HCT116 (cell line): ENCODE results near the gene MYO1B. TPM values are rescaled to one million over a fixed set of nuclear protein-coding genes. Genes with fewer than 3 reads are reported as not detected.

Source experiments
- ATAC-seq: fragments of 200-7000 bp; cut with Tn5 transposase; 2 replicates; pipeline ENCODE4 v1.9.1; 2020; ENCODE audit warnings: mild to moderate bottlenecking, moderate library complexity
- BruUV-seq: library from RNA; stranded (reverse); fragments of 400-500 nt; replicated peaks from 2 replicates; lab custom pipeline; 2021; lab: Mats Ljungman, UMichigan
- CTCF ChIA-PET: fragments of 300-600 bp; sonication (Branson Sonifier 250); formaldehyde crosslinking; loops from one replicate; lab custom pipeline; 2021; ENCODE audit warnings: antibody characterized with exemption; lab: Charles Lee
- POLR2A ChIA-PET: fragments of 300-600, 350-600 bp; sonication (Branson Sonifier 250); formaldehyde crosslinking; loops from one replicate; lab custom pipeline; 2021; ENCODE audit warnings: antibody characterized with exemption; lab: Charles Lee
- RAD21 ChIA-PET, 2 experiments: fragments of 300-600 bp; sonication (Branson Sonifier 250); formaldehyde crosslinking; loops; one replicate each; lab custom pipeline; 2023; ENCODE audit warnings: low total read pairs in 2 of 2; ENCODE audit not compliant: uncharacterized antibody in 2 of 2, unreplicated experiment in 2 of 2, low non-redundant PET in 1 of 2; lab: Charles Lee
- DNase-seq: peaks from one replicate; pipeline ENCODE4 v3.0.0-alpha.2; 2010; ENCODE audit warnings: low read depth, low spot score
- H2AFZ ChIP-seq: fragments of 200-600 bp; shearing (Covaris generic), sonication (generic); 2 replicates; pipeline ENCODE4 v1.6.1; 2017; ENCODE audit warnings: low read depth, mixed run types, mixed read lengths, antibody characterized with exemption, low read length; ENCODE audit not compliant: poor library complexity, severe bottlenecking
- H3K27ac ChIP-seq: 2 replicates; pipeline ENCODE4 v1.5.1; 2012; ENCODE audit warnings: low read depth, low read length
- H3K27me3 ChIP-seq: fragments of 200-600 bp; sonication (generic); 2 replicates; pipeline ENCODE4 v1.6.1; 2016; ENCODE audit warnings: mixed run types, low read length, mixed read lengths; ENCODE audit not compliant: insufficient read depth
- H3K36me3 ChIP-seq, 2 experiments: fragments of 200-500 bp in 1 of 2; fragments of 200-600 bp in 1 of 2; sonication (Bioruptor generic) in 1 of 2; sonication (generic) in 1 of 2; 2 replicates each; pipeline versions ENCODE4 v1.5.1 to v1.6.1; 2014 to 2016; ENCODE audit warnings: low read length in 2 of 2, inconsistent platforms in 1 of 2, mixed read lengths in 1 of 2, mixed run types in 1 of 2; ENCODE audit not compliant: insufficient read depth in 2 of 2, control insufficient read depth in 1 of 2
- H3K4me1 ChIP-seq, 2 experiments: fragments of 200-600 bp in 1 of 2; sonication (generic) in 1 of 2; 2 replicates each; pipeline versions ENCODE4 v1.5.1 to v1.6.1; 2012 to 2017; ENCODE audit warnings: low read length in 2 of 2, inconsistent platforms in 1 of 2, mild to moderate bottlenecking in 1 of 2, mixed read lengths in 1 of 2, mixed run types in 1 of 2, moderate library complexity in 1 of 2; ENCODE audit not compliant: insufficient read depth in 2 of 2, control insufficient read depth in 1 of 2
- H3K4me2 ChIP-seq: fragments of 200-600 bp; sonication (generic); 2 replicates; pipeline ENCODE4 v1.6.1; 2017; ENCODE audit warnings: mixed run types, low read length, mixed read lengths
- H3K4me3 ChIP-seq, 2 experiments: fragments of 200-600 bp in 1 of 2; sonication (generic) in 1 of 2; replicated peaks in 1 of 2; 2 replicates each; pipeline ENCODE4 v1.5.1; 2011 to 2016; ENCODE audit warnings: low read length in 2 of 2, control low read depth in 1 of 2, low read depth in 1 of 2, mild to moderate bottlenecking in 1 of 2, mixed read lengths in 1 of 2, mixed run types in 1 of 2
- H3K79me2 ChIP-seq: fragments of 200-600 bp; sonication (generic); 2 replicates; pipeline ENCODE4 v1.6.1; 2017; ENCODE audit warnings: mild to moderate bottlenecking, mixed run types, low read length, moderate library complexity, mixed read lengths; ENCODE audit not compliant: insufficient read depth
- H3K9ac ChIP-seq: fragments of 200-600 bp; sonication (generic); 2 replicates; pipeline ENCODE4 v1.6.1; 2016; ENCODE audit warnings: low read length, mixed read lengths
- H3K9me2 ChIP-seq: fragments of 200-600 bp; sonication (generic), shearing (Covaris generic); 2 replicates; pipeline ENCODE4 v1.6.1; 2017; ENCODE audit warnings: mixed run types, mild to moderate bottlenecking, moderate library complexity; ENCODE audit not compliant: insufficient read depth
- H3K9me3 ChIP-seq, 2 experiments: fragments of 200-500 bp in 1 of 2; fragments of 200-600 bp in 1 of 2; sonication (Bioruptor generic) in 1 of 2; sonication (generic) in 1 of 2; 2 replicates each; pipeline ENCODE4 v1.6.1; 2014 to 2017; ENCODE audit warnings: low read length in 2 of 2, mixed read lengths in 2 of 2, inconsistent platforms in 1 of 2, low read depth in 1 of 2, mild to moderate bottlenecking in 1 of 2, mixed run types in 1 of 2, moderate library complexity in 1 of 2; ENCODE audit not compliant: control insufficient read depth in 1 of 2, insufficient read depth in 1 of 2
- H4K20me1 ChIP-seq: fragments of 200-600 bp; sonication (generic), shearing (Covaris generic); 2 replicates; pipeline ENCODE4 v1.6.1; 2017; ENCODE audit warnings: mixed run types, mild to moderate bottlenecking, moderate library complexity; ENCODE audit not compliant: insufficient read depth
- CBX3 ChIP-seq: IDR thresholded peaks from 2 replicates; pipeline ENCODE4 v1.6.1; 2012; ENCODE audit warnings: low read depth
- EGR1 ChIP-seq: IDR thresholded peaks from 2 replicates; pipeline ENCODE4 v1.6.1; 2012; ENCODE audit warnings: low read depth
- ELF1 ChIP-seq: IDR thresholded peaks from 2 replicates; pipeline ENCODE4 v1.6.1; 2012; ENCODE audit warnings: low read depth, borderline replicate concordance
- EZH2 ChIP-seq: fragments of 200-600 bp; sonication (generic); IDR thresholded peaks from 2 replicates; pipeline ENCODE4 v1.6.1; 2017; ENCODE audit warnings: antibody characterized with exemption, mixed run types
- JUND ChIP-seq: IDR thresholded peaks from 2 replicates; pipeline ENCODE4 v1.6.1; 2012
- REST ChIP-seq: IDR thresholded peaks from 2 replicates; pipeline ENCODE4 v1.6.1; 2012; ENCODE audit warnings: low read depth
- SIN3A ChIP-seq: IDR thresholded peaks from 2 replicates; pipeline ENCODE4 v1.6.1; 2012; ENCODE audit warnings: low read depth
- SP1 ChIP-seq: IDR thresholded peaks from 2 replicates; pipeline ENCODE4 v1.6.1; 2012; ENCODE audit warnings: low read depth
- SRF ChIP-seq: IDR thresholded peaks from 2 replicates; pipeline ENCODE4 v1.6.1; 2012; ENCODE audit warnings: low read depth
- TCF7L2 ChIP-seq: IDR thresholded peaks from 2 replicates; pipeline ENCODE4 v1.7.0; 2011; ENCODE audit warnings: borderline replicate concordance, inconsistent platforms; ENCODE audit not compliant: insufficient read depth, insufficient read length; ENCODE audit errors: extremely low read depth
- YY1 ChIP-seq: IDR thresholded peaks from 2 replicates; pipeline ENCODE4 v1.6.1; 2011; ENCODE audit warnings: low read length, low read depth, moderate library complexity, mild to moderate bottlenecking; ENCODE audit not compliant: insufficient replicate concordance; ENCODE audit errors: extremely low read depth
- ZNF274 ChIP-seq: fragments of 200-500 bp; sonication (Bioruptor generic); IDR thresholded peaks from 2 replicates; pipeline ENCODE4 v1.6.1; 2014; ENCODE audit warnings: mild to moderate bottlenecking, low read depth, low read length, inconsistent platforms
- intact Hi-C: fragments of 100-400 bp; cut with micrococcal nuclease; formaldehyde crosslinking; loops from 2 replicates; pipeline ENCODE4 v1.10.0; 2022
- total RNA-seq: library from RNA; stranded (reverse); gene quantifications from one replicate; pipeline ENCODE4 v1.2.1, GENCODE V29; 2021; ENCODE audit not compliant: unreplicated experiment
- TF ChIP-seq, protein P1 (sequence below), 3 experiments: fragments of 200-600 bp in 1 of 3; sonication (generic) in 1 of 3; IDR thresholded peaks in 2 of 3; conservative IDR thresholded peaks in 1 of 3; 2 replicates each; pipeline ENCODE4 v1.5.1; 2012 to 2017; ENCODE audit warnings: low read depth in 2 of 3, low read length in 2 of 3, antibody characterized with exemption in 1 of 3, borderline replicate concordance in 1 of 3, control low read depth in 1 of 3, mild to moderate bottlenecking in 1 of 3, mixed read lengths in 1 of 3, mixed run types in 1 of 3, moderate library complexity in 1 of 3; ENCODE audit not compliant: insufficient read depth in 1 of 3
- TF ChIP-seq, protein P2 (sequence below): IDR thresholded peaks from 2 replicates; pipeline ENCODE4 v1.6.1; 2012

The MYO1B gene
- total RNA-seq, 1 experiment from 2014 or later, result 51.7 TPM

DNA sequence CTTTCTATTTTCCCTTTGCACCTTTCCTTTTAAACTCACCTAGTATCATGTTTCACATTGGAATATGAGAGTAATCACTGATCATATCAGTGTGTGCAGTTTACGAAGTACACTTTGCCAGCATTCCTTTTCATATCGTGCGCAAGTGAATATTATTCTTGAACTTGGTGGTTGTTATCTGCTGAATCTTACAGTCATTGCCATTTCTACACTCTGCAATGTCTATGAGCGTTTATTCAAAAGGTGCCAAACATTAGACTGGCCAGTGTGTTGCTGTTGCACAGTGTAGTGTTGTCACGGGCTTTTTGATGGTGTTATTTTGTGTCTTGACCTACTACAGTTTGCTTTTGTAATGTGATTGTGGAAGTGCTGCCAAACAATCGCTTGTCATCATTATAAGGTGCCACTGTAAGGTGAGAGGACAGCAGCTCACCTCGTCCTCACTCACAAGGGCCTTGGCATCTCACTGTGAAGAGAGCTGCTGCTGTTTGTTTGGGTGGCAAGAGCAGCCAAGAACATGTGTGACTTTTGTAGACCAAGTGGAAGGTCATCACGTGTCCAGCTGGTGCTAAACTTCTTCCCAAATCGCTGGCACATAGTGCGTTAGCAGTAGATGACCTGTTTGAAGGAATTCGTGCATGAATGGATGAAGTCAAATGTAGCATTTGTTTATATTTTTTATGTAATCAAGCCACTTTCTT, 113.3 kb downstream of the MYO1B start:
- ATAC-seq, result no peak
- H3K4me2 ChIP-seq, result no peak overlapping the region
- no peak for TF ChIP-seq CBX3
- TF ChIP-seq ZNF274, result no peak
- no peak for TF ChIP-seq SRF
- no peak for TF ChIP-seq EGR1
- TF ChIP-seq, all 23 proteins: peak for 0
- ChIA-PET RAD21 (no interaction called here), CTCF (no interaction called here), POLR2A (no interaction called here)
- intact Hi-C loops, result no loop called here
- peaks cover 0 to 6% of the 10 kb centered on the region in 2 experiments; a peak in 1 of 4 replicates for H3K9me3 ChIP-seq
- no peaks in the 10 kb centered on the region for H3K27me3 ChIP-seq
- H3K4me3 ChIP-seq, result no peak overlapping the region
- H4K20me1 ChIP-seq, result no peaks in the 10 kb centered on the region
- H2AFZ ChIP-seq, result no peak overlapping the region
- DNase-seq, result no peak
- H3K36me3 ChIP-seq, result peaks cover 0 to 9% of the 10 kb centered on the region in 2 experiments; a peak in 1 of 4 replicates
- no peak overlapping the region for H3K9ac ChIP-seq
- H3K9me2 ChIP-seq, result no peaks in the 10 kb centered on the region
- no peak overlapping the region for H3K27ac ChIP-seq
- H3K79me2 ChIP-seq, result no peaks in the 10 kb centered on the region; the same call in 1 of the 2 replicates
- BruUV-seq, result no TSS peak
- peaks cover 0 to 8% of the 10 kb centered on the region in 2 experiments; a peak in 1 of 4 replicates for H3K4me1 ChIP-seq

DNA sequence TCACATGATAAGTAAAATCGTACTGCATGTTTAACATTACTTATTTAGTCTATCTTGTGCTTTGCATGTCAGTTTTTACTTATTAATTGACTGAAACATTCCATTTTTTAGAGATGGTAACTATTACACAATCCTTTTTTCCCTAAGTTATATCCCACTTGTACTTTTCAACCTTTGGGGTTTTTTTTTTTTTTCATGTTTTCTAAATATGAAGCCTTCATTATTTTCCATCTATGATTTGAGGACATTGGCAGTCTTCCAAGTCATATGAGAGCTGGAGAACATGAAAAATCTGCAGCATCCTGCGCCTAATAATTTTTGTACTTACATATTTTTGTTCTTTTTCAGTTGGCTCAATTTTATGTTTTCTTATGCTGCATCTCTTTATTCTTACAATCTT, 113.9 kb downstream of the MYO1B start:
- Histone ChIP-seq H3K36me3 (peaks cover 0 to 9% of the 10 kb centered on the region in 2 experiments; a peak in 1 of 4 replicates), H4K20me1 (no peaks in the 10 kb centered on the region), H2AFZ (no peak overlapping the region), H3K27me3 (no peaks in the 10 kb centered on the region), H3K4me1 (peaks cover 0 to 8% of the 10 kb centered on the region in 2 experiments; a peak in 1 of 4 replicates), H3K9me2 (no peaks in the 10 kb centered on the region), H3K27ac (no peak overlapping the region), H3K4me2 (no peak overlapping the region), H3K79me2 (no peaks in the 10 kb centered on the region; the same call in 1 of the 2 replicates), H3K9ac (no peak overlapping the region), H3K9me3 (peaks cover 0 to 6% of the 10 kb centered on the region in 2 experiments; a peak in 1 of 4 replicates), H3K4me3 (no peak overlapping the region)
- ChIA-PET RAD21 (no interaction called here), POLR2A (no interaction called here), CTCF (no interaction called here)
- BruUV-seq, result no TSS peak
- ATAC-seq (no peak), DNase-seq (no peak)
- intact Hi-C loops, result no loop called here
- no peak for TF ChIP-seq SP1
- TF ChIP-seq, protein P1, sequence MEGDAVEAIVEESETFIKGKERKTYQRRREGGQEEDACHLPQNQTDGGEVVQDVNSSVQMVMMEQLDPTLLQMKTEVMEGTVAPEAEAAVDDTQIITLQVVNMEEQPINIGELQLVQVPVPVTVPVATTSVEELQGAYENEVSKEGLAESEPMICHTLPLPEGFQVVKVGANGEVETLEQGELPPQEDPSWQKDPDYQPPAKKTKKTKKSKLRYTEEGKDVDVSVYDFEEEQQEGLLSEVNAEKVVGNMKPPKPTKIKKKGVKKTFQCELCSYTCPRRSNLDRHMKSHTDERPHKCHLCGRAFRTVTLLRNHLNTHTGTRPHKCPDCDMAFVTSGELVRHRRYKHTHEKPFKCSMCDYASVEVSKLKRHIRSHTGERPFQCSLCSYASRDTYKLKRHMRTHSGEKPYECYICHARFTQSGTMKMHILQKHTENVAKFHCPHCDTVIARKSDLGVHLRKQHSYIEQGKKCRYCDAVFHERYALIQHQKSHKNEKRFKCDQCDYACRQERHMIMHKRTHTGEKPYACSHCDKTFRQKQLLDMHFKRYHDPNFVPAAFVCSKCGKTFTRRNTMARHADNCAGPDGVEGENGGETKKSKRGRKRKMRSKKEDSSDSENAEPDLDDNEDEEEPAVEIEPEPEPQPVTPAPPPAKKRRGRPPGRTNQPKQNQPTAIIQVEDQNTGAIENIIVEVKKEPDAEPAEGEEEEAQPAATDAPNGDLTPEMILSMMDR (IDR thresholded peaks at IDR 0.05 in 2 of 3, conservative IDR thresholded peaks at IDR 0.05 in 1 of 3; ENCODE audit: borderline replicate concordance in 1 of 3, insufficient read depth in 1 of 3, low read depth in 2 of 3, low read length in 2 of 3), result no peak
- no peak for TF ChIP-seq JUND
- TF ChIP-seq CBX3, result no peak
- TF ChIP-seq YY1, result no peak
- no peak for TF ChIP-seq SIN3A
- no peak for TF ChIP-seq ELF1
- TF ChIP-seq EZH2, result no peak
- no peak for TF ChIP-seq TCF7L2
- TF ChIP-seq, protein P2, sequence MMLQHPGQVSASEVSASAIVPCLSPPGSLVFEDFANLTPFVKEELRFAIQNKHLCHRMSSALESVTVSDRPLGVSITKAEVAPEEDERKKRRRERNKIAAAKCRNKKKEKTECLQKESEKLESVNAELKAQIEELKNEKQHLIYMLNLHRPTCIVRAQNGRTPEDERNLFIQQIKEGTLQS, result no peak
- TF ChIP-seq EGR1, result no peak
- no peak for TF ChIP-seq REST
